Brain pericyte (primary cell): ENCODE data around the gene CATSPERZ.
A peak's percentile ranks its signal among the peaks of the same experiment; 100 is the strongest.
"Not testable (repeated sequence)": the region's sequence is repeated elsewhere in the genome, so short reads cannot be mapped to it uniquely, and the experiment has no call there.

Experiments
- DNase-seq: peaks from one replicate; pipeline ENCODE4 v3.0.0-alpha.2; 2012; ENCODE audit warnings: low read depth, low spot score

CATSPERZ gene

GRCh38 chr11:64303109-64304031 lies 3.2 kb downstream of the CATSPERZ start:
- DNase-seq = no peak

DNA sequence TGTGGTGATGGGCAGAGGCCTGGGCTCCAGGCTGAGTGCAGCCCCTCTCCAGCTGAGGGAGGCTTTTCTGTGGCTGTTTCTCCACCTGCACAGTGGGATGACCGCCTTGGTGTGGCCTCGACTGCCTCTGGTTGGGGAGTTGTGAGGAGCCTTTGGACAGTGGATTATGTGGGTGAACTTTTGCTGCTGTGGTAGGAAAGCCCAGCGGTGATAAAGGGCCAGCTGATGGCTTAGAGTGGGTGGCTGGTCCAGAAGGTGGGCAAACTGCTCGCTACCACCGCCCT lies 3.8 kb downstream of the CATSPERZ start:
- no peak for DNase-seq

- DNase-seq = peak; percentile 69
Observed at GRCh38 chr11:64304316-64305072, 4.3 kb downstream of the CATSPERZ start.

- DNase-seq = peak; percentile 92
Observed at GRCh38 chr11:64305075-64305690, 5.0 kb downstream of the CATSPERZ start, which contains the start of gene ESRRA. ESRRA (plus strand) TSS chr11:64305524; CDS start chr11:64307180, 1,656 bp downstream.

DNA sequence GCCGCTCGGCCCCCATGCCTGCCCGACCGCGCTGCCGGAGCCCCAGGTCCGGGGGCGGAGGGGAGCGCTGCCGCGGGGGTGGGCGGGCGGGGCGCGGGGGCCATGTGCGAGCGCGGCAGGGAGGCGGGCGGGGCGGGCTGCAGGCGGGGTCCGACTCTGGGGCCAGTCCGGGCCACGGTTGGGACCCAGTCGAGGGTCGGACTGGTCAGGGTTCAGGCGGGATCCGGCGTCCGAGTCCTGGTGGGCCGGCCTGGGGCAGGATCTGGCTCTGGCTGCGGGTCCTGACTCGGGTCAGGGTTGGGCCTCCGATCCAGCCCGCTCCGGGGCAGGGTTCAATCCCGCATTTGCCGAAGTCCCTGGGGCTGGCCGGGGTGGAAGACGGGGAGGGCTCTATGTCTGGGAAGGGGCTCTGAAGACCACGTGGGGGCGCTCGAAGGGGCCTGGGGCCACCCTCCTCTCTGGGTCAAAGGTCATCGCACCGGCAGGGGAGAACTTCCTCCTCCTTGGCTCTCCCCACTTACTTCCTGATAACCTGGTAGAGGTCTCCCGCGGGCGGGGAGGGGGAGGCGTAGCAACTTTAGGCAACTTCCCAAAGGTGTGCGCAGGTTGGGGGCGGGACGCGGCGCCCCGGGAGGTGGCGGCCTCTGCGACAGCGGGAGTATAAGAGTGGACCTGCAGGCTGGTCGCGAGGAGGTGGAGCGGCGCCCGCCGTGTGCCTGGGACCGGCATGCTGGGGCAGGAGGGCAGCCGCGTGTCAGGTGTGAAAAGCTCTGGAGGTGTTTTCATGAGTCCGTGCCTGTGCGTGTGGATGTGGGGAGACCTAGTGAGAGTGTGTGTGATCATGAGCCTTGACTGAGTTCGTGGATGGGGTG lies 5.8 kb downstream of the CATSPERZ start:
- DNase-seq = no peak

DNA sequence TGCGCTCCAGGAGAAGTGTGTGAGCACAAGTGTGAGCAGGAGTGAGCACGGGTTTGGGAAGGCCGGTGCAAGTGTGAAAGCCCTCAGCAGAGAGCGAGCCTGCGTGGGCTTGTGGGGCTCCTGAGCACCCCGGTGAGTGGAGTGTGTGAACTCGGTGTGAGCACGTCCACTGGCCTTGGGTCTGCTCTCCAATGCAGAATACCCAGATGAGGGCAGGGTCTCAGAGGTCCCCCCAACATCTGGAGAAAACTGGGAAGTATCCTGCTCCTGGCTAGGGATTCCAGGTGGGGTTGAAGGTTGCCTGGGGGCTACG lies 6.4 kb downstream of the CATSPERZ start:
- DNase-seq = no peak

DNA sequence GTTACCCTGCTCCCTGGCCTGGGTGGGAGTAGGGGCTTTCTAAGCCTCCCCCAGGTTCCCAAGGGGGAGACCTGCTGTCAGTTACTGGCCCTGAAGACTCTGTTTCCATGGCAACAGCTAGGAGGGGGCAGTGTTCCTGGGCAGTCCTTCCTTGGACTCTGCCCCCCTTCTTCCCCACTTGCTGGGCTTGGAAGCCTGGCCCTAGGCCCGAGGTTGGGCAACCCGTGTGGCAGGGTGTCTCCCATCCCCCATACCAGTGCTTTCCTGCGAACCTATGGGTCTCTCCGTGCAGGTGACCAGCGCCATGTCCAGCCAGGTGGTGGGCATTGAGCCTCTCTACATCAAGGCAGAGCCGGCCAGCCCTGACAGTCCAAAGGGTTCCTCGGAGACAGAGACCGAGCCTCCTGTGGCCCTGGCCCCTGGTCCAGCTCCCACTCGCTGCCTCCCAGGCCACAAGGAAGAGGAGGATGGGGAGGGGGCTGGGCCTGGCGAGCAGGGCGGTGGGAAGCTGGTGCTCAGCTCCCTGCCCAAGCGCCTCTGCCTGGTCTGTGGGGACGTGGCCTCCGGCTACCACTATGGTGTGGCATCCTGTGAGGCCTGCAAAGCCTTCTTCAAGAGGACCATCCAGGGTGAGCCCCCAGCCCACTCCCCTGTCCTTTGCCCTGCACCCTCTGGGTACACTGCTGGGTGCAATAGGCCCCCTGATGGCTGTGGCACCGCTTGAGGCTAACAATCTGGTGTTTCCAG lies 6.9 kb downstream of the CATSPERZ start:
- DNase-seq = no peak

DNA sequence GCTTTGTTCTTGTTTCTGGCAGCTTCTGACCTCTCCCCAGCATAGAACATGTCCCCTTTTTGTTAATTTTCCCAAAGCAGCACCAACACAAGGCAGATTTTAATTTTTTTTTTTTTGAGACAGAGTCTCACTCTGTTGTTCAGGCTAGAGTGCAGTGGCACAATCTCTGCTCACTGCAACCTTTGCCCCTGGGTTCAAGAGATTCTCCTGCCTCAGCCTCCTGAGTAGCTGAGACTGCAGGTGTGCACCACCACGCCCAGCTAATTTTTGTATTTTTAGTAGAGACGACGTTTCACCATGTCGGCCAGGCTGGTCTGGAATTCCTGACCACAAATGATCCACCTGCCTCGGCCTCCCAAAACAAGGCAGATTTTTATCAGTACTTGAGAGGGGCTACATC lies 7.6 kb downstream of the CATSPERZ start:
- DNase-seq = not testable (repeated sequence)

DNA sequence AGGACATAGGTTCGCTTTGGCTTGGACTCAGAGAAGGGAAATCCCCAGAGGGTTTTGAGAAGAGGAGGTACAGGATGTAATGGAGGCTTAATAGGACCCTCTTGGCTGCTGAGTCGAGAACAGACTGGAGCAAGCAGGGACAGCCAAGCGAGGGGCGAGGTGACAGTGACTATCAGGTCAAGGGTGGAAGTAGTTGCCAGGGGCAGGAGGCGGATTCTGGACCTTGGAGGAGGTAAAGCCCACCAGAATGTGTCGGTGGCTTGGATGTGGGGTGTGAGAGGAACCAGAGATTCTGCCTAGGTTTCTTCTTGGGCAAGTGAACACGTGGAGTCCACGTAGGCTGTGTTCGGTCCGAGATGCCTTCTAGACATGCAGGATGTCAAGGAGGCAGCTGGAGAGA lies 12.8 kb downstream of the CATSPERZ start:
- DNase-seq = no peak

GRCh38 chr11:64313491-64314145 lies 13.5 kb downstream of the CATSPERZ start:
- DNase-seq = no peak

DNA sequence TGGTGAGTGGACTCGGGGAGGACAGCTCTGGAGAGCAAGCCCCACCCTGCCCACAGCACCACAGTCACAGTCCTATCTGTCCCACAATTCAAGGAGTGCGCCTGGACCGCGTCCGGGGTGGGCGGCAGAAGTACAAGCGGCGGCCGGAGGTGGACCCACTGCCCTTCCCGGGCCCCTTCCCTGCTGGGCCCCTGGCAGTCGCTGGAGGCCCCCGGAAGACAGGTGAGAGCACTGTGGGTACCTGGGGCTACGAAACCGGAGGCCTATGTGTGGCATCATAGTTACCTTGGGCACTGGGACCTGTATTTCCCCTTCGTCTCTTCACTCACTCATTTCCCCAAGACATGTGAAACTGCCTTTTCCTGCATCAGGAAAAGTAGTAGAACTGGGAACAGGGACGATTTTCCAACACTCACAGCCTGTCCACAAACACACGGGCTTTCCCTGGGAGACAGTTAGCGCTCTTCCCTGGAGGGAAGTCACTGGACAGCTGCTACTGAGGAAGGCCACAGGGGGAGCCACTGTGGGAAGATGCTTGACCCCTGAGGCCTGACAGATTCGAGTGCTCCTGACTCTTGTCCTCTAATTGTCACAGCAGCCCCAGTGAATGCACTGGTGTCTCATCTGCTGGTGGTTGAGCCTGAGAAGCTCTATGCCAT lies 14.1 kb downstream of the CATSPERZ start:
- no peak for DNase-seq

DNA sequence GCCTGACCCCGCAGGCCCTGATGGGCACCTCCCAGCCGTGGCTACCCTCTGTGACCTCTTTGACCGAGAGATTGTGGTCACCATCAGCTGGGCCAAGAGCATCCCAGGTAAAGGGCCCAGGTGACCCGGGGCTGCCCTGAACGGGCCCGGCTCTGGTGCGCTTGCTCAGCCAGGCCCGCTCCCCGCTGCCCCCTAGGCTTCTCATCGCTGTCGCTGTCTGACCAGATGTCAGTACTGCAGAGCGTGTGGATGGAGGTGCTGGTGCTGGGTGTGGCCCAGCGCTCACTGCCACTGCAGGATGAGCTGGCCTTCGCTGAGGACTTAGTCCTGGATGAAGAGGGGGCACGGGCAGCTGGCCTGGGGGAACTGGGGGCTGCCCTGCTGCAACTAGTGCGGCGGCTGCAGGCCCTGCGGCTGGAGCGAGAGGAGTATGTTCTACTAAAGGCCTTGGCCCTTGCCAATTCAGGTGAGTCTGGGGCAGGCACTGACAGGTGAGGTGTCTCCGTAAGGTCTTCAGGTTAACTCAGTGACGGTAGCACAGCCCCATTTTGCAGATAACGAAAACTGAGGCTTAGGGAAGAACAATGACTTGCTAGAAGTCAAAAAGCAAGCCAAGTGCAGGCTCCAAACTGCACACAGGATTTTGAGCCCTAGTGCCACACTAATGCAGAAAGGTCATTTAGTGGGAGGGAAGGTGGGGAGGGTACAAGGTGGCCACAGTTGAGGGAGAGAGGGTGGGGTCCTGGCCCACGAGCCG lies 14.8 kb downstream of the CATSPERZ start:
- no peak for DNase-seq

DNA sequence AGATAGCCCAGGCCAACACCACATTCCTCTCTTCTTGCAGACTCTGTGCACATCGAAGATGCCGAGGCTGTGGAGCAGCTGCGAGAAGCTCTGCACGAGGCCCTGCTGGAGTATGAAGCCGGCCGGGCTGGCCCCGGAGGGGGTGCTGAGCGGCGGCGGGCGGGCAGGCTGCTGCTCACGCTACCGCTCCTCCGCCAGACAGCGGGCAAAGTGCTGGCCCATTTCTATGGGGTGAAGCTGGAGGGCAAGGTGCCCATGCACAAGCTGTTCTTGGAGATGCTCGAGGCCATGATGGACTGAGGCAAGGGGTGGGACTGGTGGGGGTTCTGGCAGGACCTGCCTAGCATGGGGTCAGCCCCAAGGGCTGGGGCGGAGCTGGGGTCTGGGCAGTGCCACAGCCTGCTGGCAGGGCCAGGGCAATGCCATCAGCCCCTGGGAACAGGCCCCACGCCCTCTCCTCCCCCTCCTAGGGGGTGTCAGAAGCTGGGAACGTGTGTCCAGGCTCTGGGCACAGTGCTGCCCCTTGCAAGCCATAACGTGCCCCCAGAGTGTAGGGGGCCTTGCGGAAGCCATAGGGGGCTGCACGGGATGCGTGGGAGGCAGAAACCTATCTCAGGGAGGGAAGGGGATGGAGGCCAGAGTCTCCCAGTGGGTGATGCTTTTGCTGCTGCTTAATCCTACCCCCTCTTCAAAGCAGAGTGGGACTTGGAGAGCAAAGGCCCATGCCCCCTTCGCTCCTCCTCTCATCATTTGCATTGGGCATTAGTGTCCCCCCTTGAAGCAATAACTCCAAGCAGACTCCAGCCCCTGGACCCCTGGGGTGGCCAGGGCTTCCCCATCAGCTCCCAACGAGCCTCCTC lies 15.7 kb downstream of the CATSPERZ start:
- DNase-seq = not testable (repeated sequence)

- no peak for DNase-seq
Observed at GRCh38 chr11:64316672-64317324, 16.6 kb downstream of the CATSPERZ start.

DNA sequence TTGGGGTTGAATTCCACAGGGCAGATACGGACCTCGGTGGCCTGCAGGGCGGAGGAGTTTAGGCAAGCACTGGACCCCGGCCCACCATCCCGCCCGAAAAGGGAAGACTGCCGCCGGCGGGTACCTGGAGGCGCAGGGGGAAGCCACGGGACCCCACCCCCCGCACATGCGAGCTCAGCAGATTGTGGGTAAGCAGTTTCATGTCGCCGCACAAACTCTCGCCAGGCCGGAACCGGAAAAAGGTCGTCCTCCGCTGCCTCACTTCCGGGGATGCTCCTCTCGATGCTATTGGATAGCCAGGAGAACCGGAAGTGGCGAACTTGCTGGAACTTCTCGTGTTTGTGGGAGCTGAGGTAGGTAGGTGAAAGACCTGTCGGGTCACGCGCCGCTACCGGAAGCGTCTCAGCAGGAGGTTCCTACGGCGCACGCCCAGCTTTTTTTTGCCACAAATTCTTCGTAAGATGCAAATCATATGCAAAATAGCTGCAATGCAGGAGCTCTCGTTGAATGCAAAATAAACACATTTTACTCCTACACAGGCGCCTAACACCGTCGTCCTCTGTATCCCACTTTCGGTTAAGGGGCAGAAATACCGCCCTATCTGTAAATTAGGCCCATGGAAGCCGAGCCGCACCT lies 17.3 kb downstream of the CATSPERZ start, which contains the start of gene TRMT112:
Gene TRMT112, minus strand, starts transcription at position 235 of the 636 bp plus-strand sequence. Its CDS starts 33 bp downstream, at position 202.
- DNase-seq = peak; percentile 78

GRCh38 chr11:64317961-64318765 lies 18.0 kb downstream of the CATSPERZ start, which contains the start of gene PRDX5:
PRDX5 (plus strand) TSS chr11:64318121; CDS start chr11:64318216, 95 bp downstream.
- peak; percentile 80 for DNase-seq
